Retinal pigment epithelial cell (primary cell): ENCODE data around the gene C22orf23.

Source experiments
- DNase-seq: peaks from one replicate; pipeline ENCODE4 v3.0.0-alpha.2; 2010; ENCODE audit warnings: low read depth
- H3K4me3 ChIP-seq: 2 replicates; pipeline ENCODE4 v1.5.1; 2011; ENCODE audit warnings: mild to moderate bottlenecking, low read length, control low read depth, moderate library complexity
- TF ChIP-seq, protein P1 (sequence below): conservative IDR thresholded peaks from 2 replicates; pipeline ENCODE4 v1.5.1; 2011; ENCODE audit warnings: low read depth, low read length, control low read depth, inconsistent platforms

C22orf23 gene

DNA sequence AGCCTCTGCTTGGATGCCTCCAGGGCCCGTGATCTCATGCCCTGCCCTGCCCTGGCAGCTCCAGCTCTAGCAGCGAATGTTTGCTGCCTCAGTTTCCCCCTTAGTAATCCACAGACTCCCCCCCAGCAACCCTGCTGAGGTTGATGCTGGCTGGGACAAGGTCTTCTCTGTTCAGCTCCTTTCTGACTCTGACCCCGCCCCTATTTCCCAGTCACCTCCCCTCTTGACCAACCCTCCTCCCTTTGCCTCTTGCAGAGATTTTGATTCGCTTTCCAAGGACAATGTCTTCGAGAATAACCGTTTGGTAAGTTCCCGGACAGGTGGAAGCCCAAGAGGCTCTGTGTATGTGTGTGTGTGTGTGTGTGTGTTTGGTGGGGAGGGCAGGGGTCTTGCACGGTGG lies 41.7 kb downstream of the C22orf23 start:
- no peak overlapping the region for H3K4me3 ChIP-seq
- TF ChIP-seq, protein P1, sequence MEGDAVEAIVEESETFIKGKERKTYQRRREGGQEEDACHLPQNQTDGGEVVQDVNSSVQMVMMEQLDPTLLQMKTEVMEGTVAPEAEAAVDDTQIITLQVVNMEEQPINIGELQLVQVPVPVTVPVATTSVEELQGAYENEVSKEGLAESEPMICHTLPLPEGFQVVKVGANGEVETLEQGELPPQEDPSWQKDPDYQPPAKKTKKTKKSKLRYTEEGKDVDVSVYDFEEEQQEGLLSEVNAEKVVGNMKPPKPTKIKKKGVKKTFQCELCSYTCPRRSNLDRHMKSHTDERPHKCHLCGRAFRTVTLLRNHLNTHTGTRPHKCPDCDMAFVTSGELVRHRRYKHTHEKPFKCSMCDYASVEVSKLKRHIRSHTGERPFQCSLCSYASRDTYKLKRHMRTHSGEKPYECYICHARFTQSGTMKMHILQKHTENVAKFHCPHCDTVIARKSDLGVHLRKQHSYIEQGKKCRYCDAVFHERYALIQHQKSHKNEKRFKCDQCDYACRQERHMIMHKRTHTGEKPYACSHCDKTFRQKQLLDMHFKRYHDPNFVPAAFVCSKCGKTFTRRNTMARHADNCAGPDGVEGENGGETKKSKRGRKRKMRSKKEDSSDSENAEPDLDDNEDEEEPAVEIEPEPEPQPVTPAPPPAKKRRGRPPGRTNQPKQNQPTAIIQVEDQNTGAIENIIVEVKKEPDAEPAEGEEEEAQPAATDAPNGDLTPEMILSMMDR: no peak
- DNase-seq: no peak

DNA sequence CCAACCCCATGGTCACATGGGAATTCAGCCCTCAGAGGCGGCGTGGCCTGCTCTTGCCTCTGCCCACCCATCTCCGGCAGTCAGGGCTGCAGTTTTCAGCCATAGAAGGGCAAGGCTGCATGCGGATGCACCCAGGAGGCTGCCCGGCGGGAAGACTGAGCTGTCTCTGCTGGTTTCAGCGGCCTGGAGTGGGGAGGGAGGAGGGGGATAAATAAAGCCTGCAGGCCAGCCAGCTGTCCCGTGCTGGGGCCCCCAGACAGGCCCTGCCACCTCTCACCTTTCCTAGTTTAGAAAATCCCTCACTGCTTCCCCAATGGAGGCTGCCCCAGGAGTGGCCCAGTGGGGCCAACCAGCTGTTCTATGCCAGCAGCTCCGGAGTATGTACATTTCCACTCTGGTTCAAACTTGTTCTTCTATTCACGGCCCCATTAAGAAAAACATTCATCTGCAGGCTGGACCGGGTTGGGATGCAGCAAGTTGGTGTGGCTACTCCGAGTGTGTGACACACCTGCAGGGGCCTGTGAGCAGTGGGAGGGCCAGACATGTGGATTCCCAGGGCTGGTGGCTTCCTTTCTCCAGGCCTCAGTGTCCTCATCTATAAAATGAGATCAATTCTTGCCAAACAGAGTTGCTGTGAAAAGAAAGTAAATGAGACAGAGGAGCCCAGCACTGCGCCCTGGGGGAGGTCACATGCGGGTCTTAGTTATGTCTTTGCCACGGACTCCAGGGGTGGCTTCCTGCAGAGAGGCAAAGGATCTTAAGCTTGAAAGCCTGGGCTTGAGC lies 42.3 kb downstream of the C22orf23 start:
- no peak for DNase-seq
- TF ChIP-seq, protein P1: no peak
- H3K4me3 ChIP-seq: no peak overlapping the region

DNA sequence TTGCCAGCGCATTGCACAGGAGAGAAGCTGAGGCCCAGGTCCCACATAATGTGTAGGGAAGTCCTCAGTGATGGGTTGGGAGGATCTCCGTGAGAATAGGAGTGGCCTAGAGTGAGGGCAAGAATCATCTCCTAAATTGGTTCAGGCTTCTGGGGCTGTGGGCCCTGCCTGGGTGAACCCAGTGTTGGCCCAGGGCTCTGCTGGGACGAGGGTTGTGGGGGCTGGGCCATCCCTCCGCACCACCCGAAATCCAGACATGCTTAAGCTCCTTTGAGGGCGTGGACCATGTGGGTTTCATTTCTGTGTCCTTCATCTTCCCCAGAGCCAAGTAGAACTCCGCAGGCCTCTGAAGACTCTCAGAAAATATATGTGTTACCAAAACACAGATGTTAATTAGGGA lies 43.6 kb downstream of the C22orf23 start:
- no peak overlapping the region for H3K4me3 ChIP-seq
- DNase-seq: no peak
- TF ChIP-seq, protein P1: no peak

DNA sequence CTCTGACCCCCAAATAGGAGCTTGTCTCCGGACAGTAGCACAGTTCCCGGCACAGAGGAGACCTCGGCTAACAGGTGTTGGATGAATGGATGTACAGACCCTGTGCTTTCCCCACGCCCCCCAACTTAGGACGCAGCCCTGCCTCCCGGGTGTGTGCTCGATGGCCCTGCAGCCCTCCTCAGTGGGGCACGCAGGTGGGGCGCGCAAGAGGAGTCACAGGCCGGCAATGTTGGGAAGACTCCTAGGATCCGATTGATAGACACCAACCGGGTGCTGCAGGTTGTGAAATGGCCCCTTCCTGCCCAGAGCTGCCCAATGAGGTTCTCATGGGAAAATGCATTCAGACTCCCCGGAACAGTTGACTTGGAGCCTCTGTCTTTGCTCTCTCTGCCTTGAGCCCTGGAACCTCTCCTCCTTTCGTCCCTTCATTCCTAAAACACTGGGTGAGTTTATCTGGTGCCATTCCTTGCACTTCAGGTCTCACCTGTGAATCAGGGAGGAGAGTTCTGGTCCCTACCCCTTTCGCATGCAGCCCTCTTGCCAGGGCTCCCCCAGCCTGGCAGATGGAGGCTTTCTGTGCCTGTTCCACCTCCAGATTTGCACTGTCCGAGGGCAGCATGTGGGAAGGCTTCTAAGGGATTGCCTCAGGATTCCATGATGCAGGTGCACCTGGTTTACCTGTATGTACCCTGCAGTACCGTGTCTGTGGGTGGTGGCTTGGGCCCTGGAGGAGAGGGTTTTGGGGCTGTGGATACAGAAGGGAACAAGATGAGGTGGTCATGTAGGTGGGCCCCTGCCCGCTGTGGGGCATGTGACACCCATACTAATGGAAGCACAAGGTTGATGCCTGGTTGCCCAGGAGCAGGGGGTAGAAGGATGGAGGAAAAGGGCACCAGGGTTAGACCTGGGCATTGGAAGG lies 46.1 kb downstream of the C22orf23 start:
- TF ChIP-seq, protein P1: no peak
- DNase-seq: no peak
- H3K4me3 ChIP-seq: peak overlapping the region; percentile 77

DNA sequence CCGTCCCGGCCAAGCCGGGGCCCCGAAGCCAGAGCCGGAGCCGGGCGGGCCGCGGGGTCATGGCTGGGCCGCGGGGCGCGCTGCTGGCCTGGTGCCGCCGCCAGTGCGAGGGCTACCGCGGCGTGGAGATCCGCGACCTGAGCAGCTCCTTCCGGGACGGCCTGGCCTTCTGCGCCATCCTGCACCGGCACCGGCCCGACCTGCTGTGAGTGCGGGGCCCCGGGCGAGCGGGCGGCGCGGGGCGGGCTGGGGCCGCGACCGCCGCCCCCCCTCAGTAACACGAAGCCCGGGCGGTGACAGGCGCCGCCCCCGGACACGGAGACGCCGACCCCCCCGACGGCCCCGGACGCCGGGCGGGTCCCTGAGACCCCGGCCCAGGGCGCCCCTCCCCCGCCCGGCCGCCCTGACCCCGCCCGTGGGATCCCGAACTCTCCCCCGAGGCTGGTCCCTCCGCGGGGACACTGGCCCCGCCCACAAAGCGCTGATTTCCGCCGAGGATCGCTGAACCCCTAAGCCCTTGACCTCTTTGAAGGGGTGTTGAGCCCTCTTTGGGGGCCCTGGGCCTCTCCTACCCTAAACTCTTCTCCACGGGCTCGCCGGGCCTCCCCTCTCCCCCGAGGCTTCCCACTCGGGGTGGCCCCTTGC lies 46.9 kb downstream of the C22orf23 start:
- no peak for DNase-seq
- H3K4me3 ChIP-seq: peak overlapping the region; percentile 77
- TF ChIP-seq, protein P1: no peak

DNA sequence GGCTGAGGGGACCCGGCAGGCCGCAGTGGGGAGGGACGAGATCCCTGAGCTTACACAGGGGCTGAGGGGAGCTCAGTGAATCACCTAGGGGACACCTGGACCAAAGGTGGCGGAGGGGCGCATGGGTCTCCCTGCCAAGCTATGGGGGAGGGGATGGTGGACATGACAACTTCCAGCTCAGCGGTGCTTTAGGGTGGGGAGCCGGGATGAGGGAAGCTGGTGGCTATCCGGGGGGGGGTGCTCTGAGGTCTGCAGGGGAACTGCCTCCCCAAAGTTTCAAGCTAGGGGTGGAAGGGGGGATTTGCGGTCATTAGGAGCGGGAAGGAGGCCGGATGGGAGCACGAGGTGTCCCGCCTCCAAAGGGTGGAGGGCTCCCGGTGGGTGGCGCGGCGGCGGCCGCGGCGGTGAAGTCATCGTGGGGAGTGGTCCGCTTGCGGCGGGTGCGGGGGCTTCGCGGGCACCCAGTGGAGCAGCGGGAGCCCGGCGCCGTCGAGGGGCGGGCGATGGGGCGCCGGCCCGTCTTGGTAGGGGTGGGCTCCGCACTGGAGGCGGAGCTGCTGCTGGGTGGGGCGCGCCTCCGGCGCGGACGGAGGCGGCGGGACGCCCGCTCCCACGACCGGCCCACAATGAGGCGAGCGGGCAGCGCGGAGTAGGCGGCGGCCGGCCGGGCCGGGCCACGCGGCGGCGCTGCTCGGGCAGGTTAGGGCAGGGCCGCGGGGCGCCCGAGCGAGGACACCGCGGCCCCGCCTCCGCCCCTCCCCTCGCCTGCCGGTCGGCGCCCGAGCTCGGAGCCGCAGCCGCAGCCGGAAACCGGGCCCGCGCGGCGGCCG lies 47.7 kb downstream of the C22orf23 start, which contains the start of gene MICALL1:
TSS of gene MICALL1 (plus strand) at position 764 of the 830 bp plus-strand sequence. CDS start 126 bp downstream, outside the sequence.
- TF ChIP-seq, protein P1: no peak
- peak within 1 kb of the TSS; percentile 77 for H3K4me3 ChIP-seq
- DNase-seq: no peak
